ENCODE measurements around the gene DYNLL1.

DNA sequence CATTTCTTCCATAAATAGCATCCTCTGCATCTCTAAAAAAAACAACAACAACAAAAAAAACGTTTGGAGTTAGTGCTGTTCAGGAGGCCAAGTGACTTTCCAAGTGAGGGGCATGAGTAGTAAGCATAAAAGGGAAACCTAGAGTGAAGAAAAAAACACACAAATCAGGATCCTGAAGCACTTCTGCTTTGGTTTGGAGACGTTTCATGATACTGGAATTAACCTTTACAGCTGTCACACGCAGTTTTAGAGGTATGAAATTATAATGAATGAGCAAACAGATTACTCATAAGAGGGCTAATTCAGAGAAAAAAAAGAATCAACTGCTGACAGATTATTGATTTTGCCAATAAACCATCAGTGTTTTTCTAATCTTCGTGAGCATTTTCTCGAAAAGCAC lies 30.2 kb upstream of the DYNLL1 start:
- TF ChIP-seq, protein P1, sequence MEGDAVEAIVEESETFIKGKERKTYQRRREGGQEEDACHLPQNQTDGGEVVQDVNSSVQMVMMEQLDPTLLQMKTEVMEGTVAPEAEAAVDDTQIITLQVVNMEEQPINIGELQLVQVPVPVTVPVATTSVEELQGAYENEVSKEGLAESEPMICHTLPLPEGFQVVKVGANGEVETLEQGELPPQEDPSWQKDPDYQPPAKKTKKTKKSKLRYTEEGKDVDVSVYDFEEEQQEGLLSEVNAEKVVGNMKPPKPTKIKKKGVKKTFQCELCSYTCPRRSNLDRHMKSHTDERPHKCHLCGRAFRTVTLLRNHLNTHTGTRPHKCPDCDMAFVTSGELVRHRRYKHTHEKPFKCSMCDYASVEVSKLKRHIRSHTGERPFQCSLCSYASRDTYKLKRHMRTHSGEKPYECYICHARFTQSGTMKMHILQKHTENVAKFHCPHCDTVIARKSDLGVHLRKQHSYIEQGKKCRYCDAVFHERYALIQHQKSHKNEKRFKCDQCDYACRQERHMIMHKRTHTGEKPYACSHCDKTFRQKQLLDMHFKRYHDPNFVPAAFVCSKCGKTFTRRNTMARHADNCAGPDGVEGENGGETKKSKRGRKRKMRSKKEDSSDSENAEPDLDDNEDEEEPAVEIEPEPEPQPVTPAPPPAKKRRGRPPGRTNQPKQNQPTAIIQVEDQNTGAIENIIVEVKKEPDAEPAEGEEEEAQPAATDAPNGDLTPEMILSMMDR (IDR thresholded peaks at IDR 0.05; ENCODE audit: extremely low read depth in 1 of 2, insufficient read depth in 1 of 2, low read depth in 1 of 2, low read length in 2 of 2), result no peak
- no peak for TF ChIP-seq POLR2AphosphoS5 (IDR thresholded peaks at IDR 0.05; ENCODE audit: insufficient read depth, low read depth, low read length)
- no peak for TF ChIP-seq EZH2 (IDR thresholded peaks at IDR 0.05; ENCODE audit: borderline replicate concordance, low read depth, low read length, severe bottlenecking)
- no peak for TF ChIP-seq POLR2A (IDR thresholded peaks at IDR 0.05; ENCODE audit: low read depth, low read length)
- TF ChIP-seq, protein P2, sequence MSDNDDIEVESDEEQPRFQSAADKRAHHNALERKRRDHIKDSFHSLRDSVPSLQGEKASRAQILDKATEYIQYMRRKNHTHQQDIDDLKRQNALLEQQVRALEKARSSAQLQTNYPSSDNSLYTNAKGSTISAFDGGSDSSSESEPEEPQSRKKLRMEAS (IDR thresholded peaks at IDR 0.05; ENCODE audit: insufficient read depth, insufficient read length), result no peak
- TF ChIP-seq MYC (IDR thresholded peaks at IDR 0.05; ENCODE audit: low read depth, low read length), result no peak
- no peak for TF ChIP-seq GATA2 (IDR thresholded peaks at IDR 0.05; ENCODE audit: insufficient read depth, insufficient read length, low read depth, low read length)
- no peak for TF ChIP-seq JUN (IDR thresholded peaks at IDR 0.05; ENCODE audit: borderline replicate concordance, insufficient read depth, insufficient read length, low read depth)
